HG03066 (cell line): ENCODE data around the gene NOX5.
"Not testable (repeated sequence)": the region's sequence is repeated elsewhere in the genome, so short reads cannot be mapped to it uniquely, and the experiment has no call there.

Experiments
- ATAC-seq: cut with Tn5 transposase; IDR thresholded peaks from one replicate; pipeline ENCODE4 v1.9.1; 2021; ENCODE audit warnings: low read depth; ENCODE audit not compliant: unreplicated experiment

The NOX5 gene

GRCh38 chr15:69014454-69014853 lies at the start of gene NOX5:
Gene NOX5, plus strand, starts transcription at chr15:69014695. Its CDS starts 41 bp downstream, at chr15:69014736.
- no peak for ATAC-seq

DNA sequence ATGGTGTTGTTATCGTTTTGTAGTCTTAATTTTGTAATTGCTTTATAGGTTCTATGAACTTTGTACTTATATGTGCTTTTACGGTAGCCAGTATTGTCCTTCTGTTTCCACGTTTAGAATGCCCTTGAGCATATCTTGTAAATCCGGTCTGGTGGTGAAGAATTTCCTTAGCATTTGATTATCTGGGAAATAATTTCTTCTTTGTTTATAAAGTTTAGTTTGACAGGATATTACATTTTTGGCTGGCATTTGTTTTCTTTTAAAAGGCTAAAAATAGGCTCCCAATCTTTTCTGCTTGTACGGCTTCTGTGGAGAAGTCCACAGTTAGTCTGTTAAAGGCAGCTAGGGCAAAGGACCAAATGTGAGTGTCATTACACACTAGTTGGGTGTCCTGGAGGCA lies 47.5 kb upstream of the NOX5 start:
- no peak for ATAC-seq

- no peak for ATAC-seq
These were observed 46.5 kb upstream of the NOX5 start for GRCh38 chr15:68967948-68968347.

DNA sequence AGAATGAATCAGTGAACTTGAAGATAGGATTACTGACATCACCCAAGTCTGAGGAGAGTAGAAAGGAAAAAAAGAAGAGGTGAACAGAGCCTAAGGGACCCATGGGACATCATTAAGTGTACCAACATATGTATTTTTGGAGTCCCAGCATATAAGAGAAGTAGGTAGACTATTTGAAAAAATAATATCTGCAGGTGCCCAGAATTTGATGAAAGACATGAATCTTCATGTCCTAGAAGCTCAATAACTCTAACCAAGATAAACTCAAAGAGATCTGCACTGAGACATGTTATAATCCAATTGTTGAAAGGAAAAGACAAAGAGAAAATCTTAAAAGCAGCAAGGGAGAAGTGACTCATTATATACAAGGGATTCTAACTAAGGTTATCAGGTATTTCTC lies 45.2 kb upstream of the NOX5 start:
- ATAC-seq: no peak

- no peak for ATAC-seq
These were observed 42.1 kb upstream of the NOX5 start for GRCh38 chr15:68972201-68973065.

- not testable (repeated sequence) for ATAC-seq
These were observed 38.8 kb upstream of the NOX5 start for GRCh38 chr15:68975651-68976160.

DNA sequence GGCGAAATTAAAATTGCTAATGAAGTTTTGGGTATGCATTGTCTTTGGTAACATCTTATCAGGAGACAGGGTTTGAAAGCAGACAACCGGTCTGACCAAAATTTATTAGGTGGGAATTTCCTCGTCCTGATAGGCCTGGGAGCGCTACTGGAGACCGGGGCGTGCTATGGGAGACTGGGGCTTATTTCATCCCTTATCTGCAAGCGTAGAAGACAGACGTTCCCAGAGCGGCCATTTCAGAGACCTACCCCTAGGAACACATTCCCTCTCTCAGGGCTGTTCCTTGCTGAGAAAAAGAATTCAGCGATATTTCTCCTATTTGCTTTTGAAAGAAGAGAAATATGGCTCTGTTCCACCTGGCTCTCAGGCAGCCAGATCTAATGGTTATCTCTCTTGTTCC lies 37.1 kb upstream of the NOX5 start:
- ATAC-seq: not testable (repeated sequence)

GRCh38 chr15:68979006-68979405 lies 35.5 kb upstream of the NOX5 start:
- no peak for ATAC-seq

DNA sequence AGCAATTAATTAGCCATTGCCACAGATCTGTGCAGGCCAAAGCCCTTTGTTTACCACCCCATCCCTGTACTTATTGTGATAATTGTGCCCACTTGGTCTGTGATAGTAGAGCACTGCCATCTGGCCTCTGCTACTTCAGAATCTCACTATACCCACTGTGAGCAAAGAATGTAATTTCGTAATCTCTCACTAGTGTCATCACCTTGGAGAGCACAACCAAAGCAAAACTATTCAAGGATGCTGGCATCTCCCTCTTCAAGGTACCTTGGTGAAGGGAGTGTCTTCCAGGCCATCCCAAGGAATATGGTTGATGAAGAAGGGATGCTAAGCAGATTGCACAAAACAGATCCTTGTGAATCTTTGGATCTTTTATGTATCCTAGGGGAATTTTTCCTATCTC lies 34.7 kb upstream of the NOX5 start:
- ATAC-seq: no peak

GRCh38 chr15:68980786-68981185 lies 33.7 kb upstream of the NOX5 start:
- ATAC-seq: no peak

DNA sequence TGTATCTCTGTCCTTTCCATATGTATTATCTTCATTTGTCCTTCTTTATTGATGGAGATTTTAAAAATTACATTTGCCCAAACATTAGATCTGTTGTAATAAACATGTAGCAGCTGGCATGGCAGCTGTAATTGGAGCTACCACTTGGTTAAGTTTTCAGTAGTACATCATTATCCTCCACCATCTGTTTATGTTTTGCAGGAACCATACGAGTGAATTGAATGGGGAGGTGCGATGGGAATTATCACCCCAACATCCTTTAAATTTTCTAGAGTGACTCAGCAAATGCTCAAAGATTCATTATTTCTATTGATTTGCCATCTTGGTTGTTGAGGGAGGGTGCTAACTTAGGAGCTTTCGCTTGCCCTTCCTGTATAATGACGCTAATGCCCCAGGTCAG lies 32.6 kb upstream of the NOX5 start:
- no peak for ATAC-seq

GRCh38 chr15:68982976-68983563 lies 31.4 kb upstream of the NOX5 start:
- ATAC-seq: no peak

- no peak for ATAC-seq
These were observed 30.5 kb upstream of the NOX5 start for GRCh38 chr15:68983961-68984481.

- ATAC-seq: no peak
These were observed 29.9 kb upstream of the NOX5 start for GRCh38 chr15:68984586-68984985.

- ATAC-seq: no peak
These were observed 29.1 kb upstream of the NOX5 start for GRCh38 chr15:68985361-68985891.

- ATAC-seq: no peak
These were observed 28.2 kb upstream of the NOX5 start for GRCh38 chr15:68986322-68986721.

- ATAC-seq: no peak
These were observed 27.4 kb upstream of the NOX5 start for GRCh38 chr15:68987120-68987519.

DNA sequence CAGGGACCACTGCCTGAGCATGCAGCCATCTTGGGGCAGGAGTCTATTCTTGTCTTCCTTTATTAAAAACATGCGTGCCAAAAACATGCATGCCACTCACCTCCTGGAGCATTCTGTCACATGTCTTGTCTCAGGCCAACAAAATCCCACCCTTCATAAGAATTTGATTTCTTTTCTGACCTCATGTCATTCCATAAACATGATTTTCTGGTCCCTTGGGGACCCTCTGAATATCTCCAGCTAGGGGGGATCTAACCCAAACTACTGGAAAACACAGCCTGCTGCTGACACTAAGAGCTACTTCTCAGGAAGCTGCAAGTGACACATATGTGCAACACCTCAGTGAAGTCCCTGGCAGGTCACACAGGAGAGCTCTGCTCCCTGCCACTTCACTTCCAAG lies 26.8 kb upstream of the NOX5 start:
- ATAC-seq: no peak

DNA sequence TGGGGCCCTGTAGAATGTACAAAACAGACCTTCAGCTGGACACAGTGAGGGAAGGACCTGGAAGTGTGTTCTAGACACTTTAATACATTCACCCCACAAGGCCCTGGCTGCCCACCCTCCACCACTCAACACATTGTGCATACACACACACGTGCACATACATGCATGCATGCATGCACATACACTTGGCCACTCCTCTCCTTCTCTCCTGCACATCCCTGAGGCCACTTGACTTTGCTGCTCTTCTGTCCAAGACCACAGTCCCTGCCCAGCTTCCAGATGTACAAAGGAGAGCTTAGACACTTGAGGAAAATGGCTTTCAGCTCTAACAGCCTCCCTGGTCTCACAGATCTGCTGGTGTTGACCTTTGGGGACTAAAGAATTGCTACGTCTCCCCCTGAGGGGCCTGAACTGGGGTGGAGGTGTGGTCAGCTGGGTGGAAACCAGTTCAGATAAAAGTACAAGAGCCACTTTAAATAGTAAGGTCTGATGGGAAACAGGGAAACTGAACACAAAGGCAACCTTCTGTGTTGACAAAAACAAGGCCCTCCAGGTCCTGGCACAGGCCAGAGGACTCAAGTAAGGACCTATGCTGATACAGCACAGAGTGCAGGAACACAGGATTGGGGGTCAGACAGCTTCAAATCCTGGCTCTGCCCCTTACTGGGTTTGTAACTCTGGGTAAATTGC lies 24.8 kb upstream of the NOX5 start:
- no peak for ATAC-seq

DNA sequence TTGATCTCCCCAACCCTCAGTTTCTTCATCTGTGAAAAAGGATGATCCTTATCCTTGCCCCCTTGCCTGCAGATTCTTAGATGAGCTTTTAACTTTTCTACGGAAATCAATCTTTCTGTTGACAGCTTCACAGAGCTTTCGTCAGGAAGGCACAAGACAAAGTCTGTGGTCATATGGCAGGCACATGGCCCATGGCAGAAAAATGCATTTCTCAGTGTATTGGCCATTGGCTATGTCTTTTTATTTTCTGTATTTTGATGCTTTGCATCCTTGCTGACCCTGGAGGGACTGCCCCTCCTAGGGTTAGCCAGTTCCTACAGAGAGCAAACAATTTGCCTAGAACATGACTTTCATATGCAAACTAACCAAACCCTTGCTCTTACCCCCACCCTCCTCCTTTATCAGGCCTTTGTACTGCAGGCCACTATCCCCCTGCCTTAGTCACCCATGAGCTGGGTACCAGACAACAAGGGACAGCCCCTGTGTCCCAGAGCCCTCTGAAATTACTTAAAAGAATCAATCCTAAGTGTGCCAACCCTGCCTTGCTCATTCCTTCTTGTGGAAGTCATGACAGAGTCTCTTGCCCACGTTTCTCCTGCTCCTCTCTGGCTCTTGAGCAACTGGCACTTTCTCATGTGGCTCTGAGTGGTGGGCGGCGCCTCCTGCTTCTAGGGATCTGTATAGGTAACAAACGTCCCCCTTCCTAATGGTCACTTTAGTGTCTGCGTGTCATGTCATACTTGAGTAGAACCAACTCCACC lies 24.1 kb upstream of the NOX5 start:
- no peak for ATAC-seq
